Measurements from ENCODE around the gene ERBB4. TPM values are rescaled to one million over a fixed set of nuclear protein-coding genes. Genes with fewer than 3 reads are reported as not detected.

The ERBB4 gene
- polyA plus RNA-seq, 1 of the 3 experiments (the other 2 are of a cell fraction): 0.05 TPM

DNA sequence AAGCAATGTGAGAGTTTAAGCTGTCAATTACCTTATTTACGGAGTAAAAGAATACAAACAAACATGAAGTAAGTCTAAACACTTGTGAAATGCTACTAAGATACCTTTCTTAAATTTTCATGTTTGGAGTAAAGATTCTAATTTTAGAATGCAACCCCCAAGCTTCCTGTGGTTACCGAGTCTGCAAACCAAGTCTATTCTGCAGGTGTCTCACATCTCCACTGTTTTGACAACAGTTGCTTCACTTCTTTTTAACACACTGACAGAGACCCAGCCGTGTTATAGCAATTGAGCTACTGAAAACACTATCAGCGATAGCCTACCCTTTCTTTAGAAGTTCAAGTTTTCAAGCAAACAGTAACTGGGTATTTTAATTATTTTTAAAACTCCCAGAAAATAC is 608.3 kb downstream of the ERBB4 start:
- ChIA-PET CTCF (interaction anchor here (1.0 kb wide), 1 partner anchor 52 kb away, joined by 3 read pairs; no protein-coding TSS in a partner anchor), POLR2A (no interaction called here)
- no peak for DNase-seq
- no peak overlapping the region for H3K27ac ChIP-seq (ENCODE audit: low read depth in 2 of 2, low read length in 1 of 2)
- no peaks in the 10 kb centered on the region for H3K27me3 ChIP-seq (ENCODE audit: insufficient read depth)
- no peak for TF ChIP-seq FOSL2 (IDR thresholded peaks at IDR 0.05; ENCODE audit: borderline replicate concordance, low read depth)
- TF ChIP-seq RXRA (IDR thresholded peaks at IDR 0.05; ENCODE audit: borderline replicate concordance, low read depth): no peak
- no peak for TF ChIP-seq POLR2AphosphoS5 (IDR thresholded peaks at IDR 0.05; ENCODE audit: low read depth, low read length)
- TF ChIP-seq RCOR1 (IDR thresholded peaks at IDR 0.05; ENCODE audit: low read length): no peak
- TF ChIP-seq, protein P1, sequence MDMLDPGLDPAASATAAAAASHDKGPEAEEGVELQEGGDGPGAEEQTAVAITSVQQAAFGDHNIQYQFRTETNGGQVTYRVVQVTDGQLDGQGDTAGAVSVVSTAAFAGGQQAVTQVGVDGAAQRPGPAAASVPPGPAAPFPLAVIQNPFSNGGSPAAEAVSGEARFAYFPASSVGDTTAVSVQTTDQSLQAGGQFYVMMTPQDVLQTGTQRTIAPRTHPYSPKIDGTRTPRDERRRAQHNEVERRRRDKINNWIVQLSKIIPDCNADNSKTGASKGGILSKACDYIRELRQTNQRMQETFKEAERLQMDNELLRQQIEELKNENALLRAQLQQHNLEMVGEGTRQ (IDR thresholded peaks at IDR 0.05; ENCODE audit: borderline replicate concordance, low read depth, low read length): no peak
- TF ChIP-seq SMC3 (IDR thresholded peaks at IDR 0.05; ENCODE audit: low read depth, low read length): no peak
- TF ChIP-seq, protein P2, sequence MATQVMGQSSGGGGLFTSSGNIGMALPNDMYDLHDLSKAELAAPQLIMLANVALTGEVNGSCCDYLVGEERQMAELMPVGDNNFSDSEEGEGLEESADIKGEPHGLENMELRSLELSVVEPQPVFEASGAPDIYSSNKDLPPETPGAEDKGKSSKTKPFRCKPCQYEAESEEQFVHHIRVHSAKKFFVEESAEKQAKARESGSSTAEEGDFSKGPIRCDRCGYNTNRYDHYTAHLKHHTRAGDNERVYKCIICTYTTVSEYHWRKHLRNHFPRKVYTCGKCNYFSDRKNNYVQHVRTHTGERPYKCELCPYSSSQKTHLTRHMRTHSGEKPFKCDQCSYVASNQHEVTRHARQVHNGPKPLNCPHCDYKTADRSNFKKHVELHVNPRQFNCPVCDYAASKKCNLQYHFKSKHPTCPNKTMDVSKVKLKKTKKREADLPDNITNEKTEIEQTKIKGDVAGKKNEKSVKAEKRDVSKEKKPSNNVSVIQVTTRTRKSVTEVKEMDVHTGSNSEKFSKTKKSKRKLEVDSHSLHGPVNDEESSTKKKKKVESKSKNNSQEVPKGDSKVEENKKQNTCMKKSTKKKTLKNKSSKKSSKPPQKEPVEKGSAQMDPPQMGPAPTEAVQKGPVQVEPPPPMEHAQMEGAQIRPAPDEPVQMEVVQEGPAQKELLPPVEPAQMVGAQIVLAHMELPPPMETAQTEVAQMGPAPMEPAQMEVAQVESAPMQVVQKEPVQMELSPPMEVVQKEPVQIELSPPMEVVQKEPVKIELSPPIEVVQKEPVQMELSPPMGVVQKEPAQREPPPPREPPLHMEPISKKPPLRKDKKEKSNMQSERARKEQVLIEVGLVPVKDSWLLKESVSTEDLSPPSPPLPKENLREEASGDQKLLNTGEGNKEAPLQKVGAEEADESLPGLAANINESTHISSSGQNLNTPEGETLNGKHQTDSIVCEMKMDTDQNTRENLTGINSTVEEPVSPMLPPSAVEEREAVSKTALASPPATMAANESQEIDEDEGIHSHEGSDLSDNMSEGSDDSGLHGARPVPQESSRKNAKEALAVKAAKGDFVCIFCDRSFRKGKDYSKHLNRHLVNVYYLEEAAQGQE (IDR thresholded peaks at IDR 0.05; ENCODE audit: low read depth, low read length): no peak
- TF ChIP-seq FOXM1 (IDR thresholded peaks at IDR 0.05; ENCODE audit: low read depth): no peak
- TF ChIP-seq, protein P3, sequence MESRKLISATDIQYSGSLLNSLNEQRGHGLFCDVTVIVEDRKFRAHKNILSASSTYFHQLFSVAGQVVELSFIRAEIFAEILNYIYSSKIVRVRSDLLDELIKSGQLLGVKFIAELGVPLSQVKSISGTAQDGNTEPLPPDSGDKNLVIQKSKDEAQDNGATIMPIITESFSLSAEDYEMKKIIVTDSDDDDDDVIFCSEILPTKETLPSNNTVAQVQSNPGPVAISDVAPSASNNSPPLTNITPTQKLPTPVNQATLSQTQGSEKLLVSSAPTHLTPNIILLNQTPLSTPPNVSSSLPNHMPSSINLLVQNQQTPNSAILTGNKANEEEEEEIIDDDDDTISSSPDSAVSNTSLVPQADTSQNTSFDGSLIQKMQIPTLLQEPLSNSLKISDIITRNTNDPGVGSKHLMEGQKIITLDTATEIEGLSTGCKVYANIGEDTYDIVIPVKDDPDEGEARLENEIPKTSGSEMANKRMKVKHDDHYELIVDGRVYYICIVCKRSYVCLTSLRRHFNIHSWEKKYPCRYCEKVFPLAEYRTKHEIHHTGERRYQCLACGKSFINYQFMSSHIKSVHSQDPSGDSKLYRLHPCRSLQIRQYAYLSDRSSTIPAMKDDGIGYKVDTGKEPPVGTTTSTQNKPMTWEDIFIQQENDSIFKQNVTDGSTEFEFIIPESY (IDR thresholded peaks at IDR 0.05; ENCODE audit: borderline replicate concordance, low read depth): no peak
- TF ChIP-seq, protein P4, sequence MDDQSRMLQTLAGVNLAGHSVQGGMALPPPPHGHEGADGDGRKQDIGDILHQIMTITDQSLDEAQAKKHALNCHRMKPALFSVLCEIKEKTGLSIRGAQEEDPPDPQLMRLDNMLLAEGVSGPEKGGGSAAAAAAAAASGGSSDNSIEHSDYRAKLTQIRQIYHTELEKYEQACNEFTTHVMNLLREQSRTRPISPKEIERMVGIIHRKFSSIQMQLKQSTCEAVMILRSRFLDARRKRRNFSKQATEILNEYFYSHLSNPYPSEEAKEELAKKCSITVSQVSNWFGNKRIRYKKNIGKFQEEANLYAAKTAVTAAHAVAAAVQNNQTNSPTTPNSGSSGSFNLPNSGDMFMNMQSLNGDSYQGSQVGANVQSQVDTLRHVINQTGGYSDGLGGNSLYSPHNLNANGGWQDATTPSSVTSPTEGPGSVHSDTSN (IDR thresholded peaks at IDR 0.05): no peak
- TF ChIP-seq RFX5 (IDR thresholded peaks at IDR 0.05; ENCODE audit: low read length): no peak
- TF ChIP-seq MXI1 (IDR thresholded peaks at IDR 0.05; ENCODE audit: low read depth, low read length): no peak
- no peak for TF ChIP-seq JUND (IDR thresholded peaks at IDR 0.05)
- TF ChIP-seq NRF1 (IDR thresholded peaks at IDR 0.05; ENCODE audit: low read depth, low read length): no peak
- TF ChIP-seq GABPA (IDR thresholded peaks at IDR 0.05; ENCODE audit: low read depth): no peak
- TF ChIP-seq, protein P5, sequence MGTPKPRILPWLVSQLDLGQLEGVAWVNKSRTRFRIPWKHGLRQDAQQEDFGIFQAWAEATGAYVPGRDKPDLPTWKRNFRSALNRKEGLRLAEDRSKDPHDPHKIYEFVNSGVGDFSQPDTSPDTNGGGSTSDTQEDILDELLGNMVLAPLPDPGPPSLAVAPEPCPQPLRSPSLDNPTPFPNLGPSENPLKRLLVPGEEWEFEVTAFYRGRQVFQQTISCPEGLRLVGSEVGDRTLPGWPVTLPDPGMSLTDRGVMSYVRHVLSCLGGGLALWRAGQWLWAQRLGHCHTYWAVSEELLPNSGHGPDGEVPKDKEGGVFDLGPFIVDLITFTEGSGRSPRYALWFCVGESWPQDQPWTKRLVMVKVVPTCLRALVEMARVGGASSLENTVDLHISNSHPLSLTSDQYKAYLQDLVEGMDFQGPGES (IDR thresholded peaks at IDR 0.05; ENCODE audit: low read depth, low read length): no peak
- no peak for TF ChIP-seq RAD21 (IDR thresholded peaks at IDR 0.05; ENCODE audit: low read length)
- no peak for TF ChIP-seq YY1 (IDR thresholded peaks at IDR 0.05; ENCODE audit: low read depth)
- H3K36me3 ChIP-seq (replicated peaks in 1 of 2; ENCODE audit: control insufficient read depth in 1 of 2, insufficient read depth in 2 of 2, low read length in 1 of 2): no peaks in the 10 kb centered on the region
- no peak overlapping the region; the same call in 1 of the 2 replicates for H2AFZ ChIP-seq (ENCODE audit: low read depth)
- H3K9me2 ChIP-seq: no peaks in the 10 kb centered on the region; the same call in 1 of the 2 replicates
- no peak overlapping the region for H3K9ac ChIP-seq
- no peak overlapping the region for H3K4me3 ChIP-seq (ENCODE audit: low read depth in 2 of 2, low read length in 1 of 2)
- H3K79me2 ChIP-seq (ENCODE audit: insufficient read depth): no peaks in the 10 kb centered on the region
- 64% methylated on average over 4 of the region's 4 CpGs for WGBS (ENCODE audit: low lambda C conversion rate)
- no peaks in the 10 kb centered on the region for H4K20me1 ChIP-seq (ENCODE audit: insufficient read depth)
- H3K4me1 ChIP-seq (ENCODE audit: control insufficient read depth in 1 of 2, insufficient read depth in 2 of 2, low read depth in 1 of 2, low read length in 1 of 2): no peaks in the 10 kb centered on the region; a peak in 1 of 4 replicates
- H3F3A ChIP-seq (replicated peaks; ENCODE audit: insufficient read depth): no peaks in the 10 kb centered on the region
- no peaks in the 10 kb centered on the region for H3K9me3 ChIP-seq
- H3K4me2 ChIP-seq: no peak overlapping the region

Measured in SK-N-SH (cell line).